ENCODE data around the gene OR9A2.
A peak's percentile ranks its signal among the peaks of the same experiment; 100 is the strongest.

The OR9A2 gene

DNA sequence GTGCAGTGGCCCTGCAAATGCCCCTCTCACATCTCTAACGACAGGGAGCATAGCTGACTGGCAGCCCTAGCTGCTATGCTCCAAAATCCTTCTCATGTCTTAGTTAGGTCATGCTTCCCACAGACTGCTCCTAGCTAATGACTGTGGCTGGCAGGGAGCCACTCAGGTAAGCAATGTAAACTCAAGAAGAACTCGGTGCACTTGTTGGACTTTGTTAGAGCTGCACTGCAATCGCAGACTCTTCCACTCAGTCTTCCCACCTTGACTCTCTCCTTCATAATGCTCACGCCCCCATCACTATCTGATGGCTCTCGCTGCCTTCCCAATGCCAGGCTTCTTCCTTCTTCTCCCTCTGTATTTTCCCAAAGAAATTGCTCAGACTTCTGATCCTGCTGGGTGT lies 24.0 kb downstream of the OR9A2 start:
- TF ChIP-seq, protein P1, sequence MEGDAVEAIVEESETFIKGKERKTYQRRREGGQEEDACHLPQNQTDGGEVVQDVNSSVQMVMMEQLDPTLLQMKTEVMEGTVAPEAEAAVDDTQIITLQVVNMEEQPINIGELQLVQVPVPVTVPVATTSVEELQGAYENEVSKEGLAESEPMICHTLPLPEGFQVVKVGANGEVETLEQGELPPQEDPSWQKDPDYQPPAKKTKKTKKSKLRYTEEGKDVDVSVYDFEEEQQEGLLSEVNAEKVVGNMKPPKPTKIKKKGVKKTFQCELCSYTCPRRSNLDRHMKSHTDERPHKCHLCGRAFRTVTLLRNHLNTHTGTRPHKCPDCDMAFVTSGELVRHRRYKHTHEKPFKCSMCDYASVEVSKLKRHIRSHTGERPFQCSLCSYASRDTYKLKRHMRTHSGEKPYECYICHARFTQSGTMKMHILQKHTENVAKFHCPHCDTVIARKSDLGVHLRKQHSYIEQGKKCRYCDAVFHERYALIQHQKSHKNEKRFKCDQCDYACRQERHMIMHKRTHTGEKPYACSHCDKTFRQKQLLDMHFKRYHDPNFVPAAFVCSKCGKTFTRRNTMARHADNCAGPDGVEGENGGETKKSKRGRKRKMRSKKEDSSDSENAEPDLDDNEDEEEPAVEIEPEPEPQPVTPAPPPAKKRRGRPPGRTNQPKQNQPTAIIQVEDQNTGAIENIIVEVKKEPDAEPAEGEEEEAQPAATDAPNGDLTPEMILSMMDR (IDR thresholded peaks at IDR 0.05), result no peak
- TF ChIP-seq ZFX (IDR thresholded peaks at IDR 0.05; ENCODE audit: borderline replicate concordance), result no peak

DNA sequence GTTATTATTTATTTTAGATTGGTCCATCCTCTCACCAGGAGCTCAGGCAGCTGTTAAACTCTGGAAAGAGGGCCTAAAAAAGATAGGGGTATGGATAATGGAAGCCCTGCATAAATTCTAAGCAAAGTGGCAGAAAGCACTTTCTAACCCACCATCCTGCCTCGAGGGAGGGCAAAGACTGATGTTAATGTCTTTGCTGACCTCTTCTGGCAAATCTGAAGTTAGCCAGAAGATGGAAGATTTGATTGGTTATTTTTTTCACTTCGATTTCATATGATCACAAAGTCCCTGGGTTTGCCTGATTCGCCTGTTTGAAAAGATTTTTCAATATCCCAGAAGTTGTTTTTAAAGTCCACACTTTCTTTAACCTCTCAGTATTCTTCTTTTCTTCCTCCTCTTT lies 24.8 kb downstream of the OR9A2 start:
- TF ChIP-seq, protein P1 (IDR thresholded peaks at IDR 0.05), result peak; percentile 29
- TF ChIP-seq ZFX (IDR thresholded peaks at IDR 0.05; ENCODE audit: borderline replicate concordance), result no peak
- no peak overlapping the region for H3K27ac ChIP-seq

More for the DNA sequence above, 24.0 kb downstream of the OR9A2 start:
- no peak overlapping the region for H3K27ac ChIP-seq

DNA sequence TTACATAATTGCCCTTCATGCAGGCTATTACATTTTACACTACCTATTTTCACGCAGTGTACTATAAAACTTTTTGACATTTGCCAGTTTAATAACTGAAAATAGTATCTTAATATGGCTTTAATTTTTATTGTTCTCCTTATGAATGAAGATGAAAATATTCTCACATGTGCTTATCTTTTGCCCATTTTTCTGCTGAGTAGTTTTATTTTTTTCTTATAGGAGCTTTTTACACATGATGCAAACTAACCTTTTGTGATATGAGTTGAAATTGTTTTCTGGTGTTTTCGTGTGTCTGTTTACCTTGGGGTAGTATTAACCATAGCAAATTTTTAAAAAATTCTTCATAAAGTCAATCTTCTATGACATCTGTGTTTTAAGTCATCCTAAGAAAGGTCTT lies 26.3 kb downstream of the OR9A2 start:
- TF ChIP-seq ZFX (IDR thresholded peaks at IDR 0.05; ENCODE audit: borderline replicate concordance), result no peak
- TF ChIP-seq, protein P1 (IDR thresholded peaks at IDR 0.05), result no peak
- no peak overlapping the region for H3K27ac ChIP-seq

DNA sequence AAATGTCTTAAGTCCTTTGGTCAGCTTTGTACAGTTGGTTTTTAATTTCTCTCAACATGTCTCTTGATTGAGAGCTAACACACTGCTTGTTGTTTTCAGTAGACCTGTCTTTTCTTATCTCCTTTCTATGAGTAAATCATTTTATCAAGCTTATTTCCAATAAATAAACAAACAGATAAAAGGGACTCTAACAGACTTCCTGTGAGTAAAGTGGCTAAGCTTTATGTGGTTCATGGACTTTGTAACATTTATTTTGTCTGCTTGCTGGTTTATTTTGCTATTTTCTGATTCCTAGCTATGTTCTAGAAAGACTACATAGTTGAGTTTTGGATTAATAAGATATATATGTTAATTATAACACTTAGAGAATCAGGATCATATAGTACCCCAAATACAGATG lies 27.1 kb downstream of the OR9A2 start:
- no peak overlapping the region for H3K27ac ChIP-seq
- no peak for TF ChIP-seq ZFX (IDR thresholded peaks at IDR 0.05; ENCODE audit: borderline replicate concordance)
- TF ChIP-seq, protein P1 (IDR thresholded peaks at IDR 0.05), result no peak

DNA sequence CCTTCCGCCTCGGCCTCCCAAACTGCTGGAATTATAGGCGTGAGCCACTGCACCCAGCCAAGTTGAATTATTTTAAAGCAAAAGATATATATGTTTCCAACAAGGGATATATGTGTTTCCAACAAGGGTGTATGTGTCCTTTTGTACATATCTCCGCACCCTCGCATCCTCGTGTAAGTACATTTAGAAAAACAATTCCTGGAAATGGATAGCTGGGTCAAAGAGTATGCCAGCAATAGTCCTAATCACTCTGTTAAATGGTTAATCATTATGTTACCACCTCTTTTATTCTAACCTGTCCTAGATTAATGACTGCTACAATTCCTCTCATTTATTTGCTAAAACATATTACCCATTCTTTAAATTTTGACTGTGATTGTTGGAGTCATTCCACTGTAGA lies 28.0 kb downstream of the OR9A2 start:
- TF ChIP-seq ZFX (IDR thresholded peaks at IDR 0.05; ENCODE audit: borderline replicate concordance), result no peak
- TF ChIP-seq, protein P1 (IDR thresholded peaks at IDR 0.05), result no peak
- H3K27ac ChIP-seq, result no peak overlapping the region

DNA sequence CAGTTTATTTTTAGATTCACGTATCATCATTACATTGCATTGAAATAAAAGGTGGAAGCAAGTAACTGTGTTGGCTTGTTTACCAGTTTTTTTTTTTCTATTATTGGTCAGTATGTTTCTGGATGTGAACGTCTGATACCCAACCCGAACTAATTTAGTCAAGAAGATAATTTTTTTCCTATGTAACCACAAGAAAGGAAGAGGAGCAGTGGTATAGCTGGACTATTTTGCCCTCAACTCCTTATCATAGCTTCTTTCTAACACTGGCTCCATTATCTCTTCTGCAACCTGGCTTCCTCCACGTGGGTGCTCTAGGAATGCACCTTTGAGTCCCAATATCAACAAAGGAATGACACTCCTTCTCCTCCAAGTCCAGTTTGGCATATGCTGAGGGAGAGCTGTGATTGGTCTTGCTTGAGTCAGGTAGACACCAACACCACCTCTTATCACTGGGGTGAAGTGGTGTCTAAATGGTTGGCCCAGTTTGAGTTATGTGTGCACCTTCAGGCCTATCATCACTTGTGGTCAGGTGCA lies 29.4 kb downstream of the OR9A2 start:
- no peak for TF ChIP-seq ZFX (IDR thresholded peaks at IDR 0.05; ENCODE audit: borderline replicate concordance)
- TF ChIP-seq, protein P1 (IDR thresholded peaks at IDR 0.05), result no peak
- H3K27ac ChIP-seq, result no peak overlapping the region

DNA sequence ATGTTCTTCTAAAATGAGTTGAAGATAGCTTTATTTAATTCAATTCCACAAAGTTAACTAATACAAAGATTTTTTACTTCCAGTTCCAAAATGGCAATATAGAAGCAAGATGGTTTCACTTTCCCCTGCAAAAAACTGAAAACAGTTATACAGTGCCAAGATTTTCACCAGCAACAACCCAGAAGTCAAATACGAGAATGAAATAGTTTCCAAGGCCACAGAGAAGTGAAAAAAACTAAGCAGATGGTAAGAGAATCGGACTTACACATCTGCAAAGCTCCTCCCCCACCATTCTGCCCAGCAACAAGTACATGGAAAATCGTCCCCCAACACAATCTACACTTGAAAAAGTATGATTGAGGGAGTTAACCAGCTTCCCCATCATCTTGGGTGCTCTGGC lies 34.5 kb downstream of the OR9A2 start:
- no peak overlapping the region for H3K27ac ChIP-seq
- TF ChIP-seq ZFX (IDR thresholded peaks at IDR 0.05; ENCODE audit: borderline replicate concordance), result no peak
- TF ChIP-seq, protein P1 (IDR thresholded peaks at IDR 0.05), result no peak
